HAP-1 (cell line): ENCODE results near the gene MLLT10.

Experiments used
- DNase-seq, 2 experiments: peaks; one replicate each; pipeline ENCODE4 v3.0.0-alpha.2; 2016 to 2020; ENCODE audit warnings: low spot score in 2 of 2
- H3K27me3 ChIP-seq: fragments of 250-450 bp; sonication (Bioruptor Pico); 2 replicates; pipeline ENCODE4 v1.5.1; 2020; ENCODE audit warnings: low read depth, mild to moderate bottlenecking, moderate library complexity
- H3K36me3 ChIP-seq: fragments of 250-450 bp; sonication (Bioruptor Pico); replicated peaks from 2 replicates; pipeline ENCODE4 v1.5.1; 2020; ENCODE audit warnings: mild to moderate bottlenecking
- H3K4me1 ChIP-seq: fragments of 250-450 bp; sonication (Bioruptor Pico); 2 replicates; pipeline ENCODE4 v1.5.1; 2020; ENCODE audit warnings: mild to moderate bottlenecking
- H3K4me3 ChIP-seq: fragments of 250-450 bp; sonication (Bioruptor Pico); 2 replicates; pipeline ENCODE4 v1.5.1; 2020; ENCODE audit warnings: mild to moderate bottlenecking, moderate library complexity
- H3K9me3 ChIP-seq: fragments of 250-450 bp; sonication (Bioruptor Pico); 2 replicates; pipeline ENCODE4 v1.5.1; 2020; ENCODE audit warnings: mild to moderate bottlenecking, moderate library complexity
- in situ Hi-C: fragments of 300-500 bp; cut with MboI; formaldehyde crosslinking; loops from 3 replicates; pipeline ENCODE4 v1.14.3; 2020; ENCODE audit warnings: low sequenced_read_pairs, inconsistent platforms, mixed read lengths

Gene MLLT10

DNA sequence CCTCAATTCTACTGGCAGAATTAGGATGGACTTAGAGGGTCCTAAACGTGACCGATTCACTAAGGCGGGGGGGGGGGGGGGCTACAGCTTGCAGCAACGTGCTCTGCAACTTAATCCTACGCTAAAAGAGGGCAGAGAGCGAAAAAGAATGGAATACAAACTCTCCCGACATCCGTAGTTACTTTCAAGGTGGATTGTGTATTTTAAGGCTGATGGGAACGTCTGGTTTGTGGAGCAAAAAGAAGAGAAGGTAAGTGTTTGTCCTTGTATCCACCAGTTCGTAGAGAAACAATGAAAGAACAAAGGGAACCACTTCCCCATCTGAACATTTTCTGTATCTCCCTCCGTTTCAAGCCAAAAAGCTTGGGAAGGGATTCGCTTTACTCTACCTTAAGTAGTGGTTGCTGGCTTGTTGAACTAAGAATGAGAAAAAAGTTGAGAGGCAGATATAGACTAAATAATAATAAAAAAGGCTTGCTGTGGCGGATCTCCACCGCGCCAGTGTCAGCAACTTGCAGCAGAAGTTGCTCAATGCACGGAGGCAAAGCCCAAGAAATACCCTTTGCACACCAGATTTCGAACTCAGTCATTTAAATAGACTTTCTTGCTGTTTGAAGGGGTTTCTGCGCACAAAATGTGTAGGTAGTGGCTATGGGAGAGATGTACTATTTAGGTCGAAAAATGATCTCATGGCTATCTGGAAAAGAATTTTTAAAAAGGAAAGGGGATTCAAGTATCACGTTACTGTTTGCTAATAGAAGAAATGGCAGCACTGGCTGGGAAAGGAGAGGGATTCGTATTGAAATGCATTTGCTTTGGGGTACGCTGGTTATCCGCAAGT, 9.3 kb upstream of the MLLT10 start:
- Histone ChIP-seq H3K4me3 (peak overlapping the region; percentile 42), H3K27me3 (no peaks in the 10 kb centered on the region), H3K4me1 (peaks cover 48% of the 10 kb centered on the region), H3K9me3 (no peaks in the 10 kb centered on the region), H3K36me3 (no peaks in the 10 kb centered on the region)
- in situ Hi-C loops = no loop called here
- DNase-seq = peak; percentile 44 to 60

DNA sequence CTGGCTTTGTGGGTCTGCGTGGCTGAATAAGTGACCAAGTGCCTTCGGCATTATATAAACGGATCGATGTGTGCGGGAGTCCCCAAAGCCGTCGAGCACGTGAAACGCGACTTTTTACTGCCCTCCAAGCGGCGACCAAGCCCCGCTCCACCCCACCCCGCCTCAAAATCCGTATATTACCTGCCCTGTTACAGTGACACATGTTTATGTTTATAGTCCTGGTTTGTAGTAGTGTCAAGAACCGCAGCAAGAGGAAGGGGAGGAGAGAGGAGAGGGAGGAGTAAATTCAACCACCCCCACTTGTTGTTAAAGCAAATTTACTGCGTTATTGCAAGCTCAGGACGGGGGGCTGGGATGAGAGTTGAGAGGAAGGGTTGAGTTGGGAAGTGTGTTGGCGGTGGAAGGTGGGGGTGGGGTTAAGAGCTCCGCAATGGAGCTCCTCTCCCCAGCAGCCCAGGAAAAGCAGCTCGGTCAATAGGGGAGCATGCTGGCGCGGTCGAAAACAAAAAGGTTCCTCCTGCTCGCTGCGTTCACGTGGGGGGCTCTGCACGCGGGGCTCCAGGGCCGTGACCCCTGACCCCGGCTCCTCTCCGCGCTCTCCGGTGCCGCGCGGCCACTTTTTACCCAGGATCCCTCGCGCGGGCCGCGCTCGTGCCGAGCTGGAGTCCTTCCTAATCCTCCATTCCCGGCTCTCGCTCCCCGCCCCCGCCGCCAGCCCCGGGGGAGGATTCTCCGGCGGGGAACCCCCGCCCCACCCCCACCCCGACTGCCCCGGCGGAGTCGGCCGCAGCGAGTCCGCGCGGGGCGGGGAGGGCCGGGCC, 8.5 kb upstream of the MLLT10 start, which contains the start of gene SKIDA1:
Gene SKIDA1, minus strand, starts transcription at position 316 of the 821 bp plus-strand sequence. CDS start 7,860 bp downstream, outside the sequence.
- no peaks in the 10 kb centered on the region for H3K9me3 ChIP-seq
- in situ Hi-C loops = no loop called here
- H3K4me3 ChIP-seq = peak within 1 kb of the TSS; percentile 42
- peak; percentile 94 to 96 for DNase-seq
- no peaks in the 10 kb centered on the region for H3K36me3 ChIP-seq
- H3K4me1 ChIP-seq = peaks cover 51% of the 10 kb centered on the region
- H3K27me3 ChIP-seq = no peaks in the 10 kb centered on the region

DNA sequence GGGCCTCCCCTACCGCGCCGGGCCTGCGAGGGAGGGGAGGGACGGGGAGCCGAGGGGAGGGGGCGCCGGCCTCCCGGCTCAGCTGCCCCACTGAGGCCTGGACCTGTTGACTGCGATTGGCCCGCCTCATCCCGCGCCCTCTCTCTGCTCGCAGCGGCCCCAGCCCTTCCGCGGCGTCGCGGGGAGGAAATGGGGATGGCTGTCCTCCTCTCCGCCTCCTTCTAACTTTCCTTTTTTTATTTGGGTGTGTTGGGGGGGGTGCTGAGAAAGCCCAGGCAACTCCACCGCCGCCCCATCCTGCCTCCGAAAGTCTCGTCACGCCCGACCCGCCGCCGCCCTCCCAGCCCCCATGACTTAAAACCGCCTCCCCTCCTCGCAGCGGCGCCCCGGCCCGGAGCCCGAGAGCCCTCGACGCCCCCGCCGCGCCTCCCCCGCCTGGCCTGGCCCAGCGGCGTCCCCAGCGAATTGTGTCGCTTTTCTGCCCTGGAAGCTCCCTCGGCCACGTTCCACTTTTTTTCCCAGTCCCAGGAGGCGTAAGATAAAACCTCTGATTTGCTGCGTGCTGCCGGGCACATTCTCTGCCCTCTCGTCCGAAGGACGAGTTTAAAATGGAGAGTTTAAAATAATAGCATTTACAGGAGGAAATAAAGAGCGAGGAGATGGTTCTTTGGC, 7.7 kb upstream of the MLLT10 start:
- Histone ChIP-seq H3K9me3 (no peaks in the 10 kb centered on the region), H3K4me3 (peak overlapping the region; percentile 42), H3K4me1 (peaks cover 53% of the 10 kb centered on the region), H3K36me3 (no peaks in the 10 kb centered on the region), H3K27me3 (no peaks in the 10 kb centered on the region)
- in situ Hi-C loops = no loop called here
- DNase-seq = peak; percentile 73 to 80

GRCh38 chr10:21526860-21527597, 7.0 kb upstream of the MLLT10 start:
- in situ Hi-C loops = no loop called here
- Histone ChIP-seq H3K27me3 (no peaks in the 10 kb centered on the region), H3K4me3 (peak overlapping the region; percentile 42), H3K36me3 (no peaks in the 10 kb centered on the region), H3K9me3 (no peaks in the 10 kb centered on the region), H3K4me1 (peaks cover 54% of the 10 kb centered on the region)
- peak; percentile 55 to 77 for DNase-seq

GRCh38 chr10:21527598-21528235, 6.3 kb upstream of the MLLT10 start:
- no peaks in the 10 kb centered on the region for H3K27me3 ChIP-seq
- in situ Hi-C loops = no loop called here
- peak in 1 of 2 experiments; percentile 48 for DNase-seq
- H3K4me1 ChIP-seq = peaks cover 55% of the 10 kb centered on the region
- no peaks in the 10 kb centered on the region for H3K36me3 ChIP-seq
- no peaks in the 10 kb centered on the region for H3K9me3 ChIP-seq
- peak overlapping the region; percentile 42 for H3K4me3 ChIP-seq

GRCh38 chr10:21528236-21529031, 5.6 kb upstream of the MLLT10 start:
- Histone ChIP-seq H3K9me3 (no peaks in the 10 kb centered on the region), H3K36me3 (no peaks in the 10 kb centered on the region), H3K4me3 (peak overlapping the region; percentile 42), H3K27me3 (no peaks in the 10 kb centered on the region), H3K4me1 (peaks cover 53% of the 10 kb centered on the region)
- peak in 1 of 2 experiments; percentile 50 for DNase-seq
- in situ Hi-C loops = no loop called here

- in situ Hi-C loops = no loop called here
- H3K27me3 ChIP-seq = no peaks in the 10 kb centered on the region
- no peaks in the 10 kb centered on the region for H3K9me3 ChIP-seq
- peaks cover 45% of the 10 kb centered on the region for H3K4me1 ChIP-seq
- DNase-seq = peak in 1 of 2 experiments; percentile 59
- H3K4me3 ChIP-seq = peak overlapping the region; percentile 42
- no peaks in the 10 kb centered on the region for H3K36me3 ChIP-seq
Observed at GRCh38 chr10:21529032-21529910, 4.8 kb upstream of the MLLT10 start.

- no peaks in the 10 kb centered on the region for H3K27me3 ChIP-seq
- H3K36me3 ChIP-seq = no peaks in the 10 kb centered on the region
- DNase-seq = no peak
- H3K9me3 ChIP-seq = no peaks in the 10 kb centered on the region
- in situ Hi-C loops = no loop called here
- no peak overlapping the region for H3K4me3 ChIP-seq
- peaks cover 44% of the 10 kb centered on the region for H3K4me1 ChIP-seq
Observed at GRCh38 chr10:21530168-21530567, 3.9 kb upstream of the MLLT10 start.

GRCh38 chr10:21530641-21531040, 3.4 kb upstream of the MLLT10 start:
- 0 out of 2 replicates have a peak, but pooled peaks cover 2% of the 10 kb centered on the region for H3K36me3 ChIP-seq
- no peaks in the 10 kb centered on the region for H3K27me3 ChIP-seq
- no peaks in the 10 kb centered on the region for H3K9me3 ChIP-seq
- H3K4me1 ChIP-seq = peaks cover 44% of the 10 kb centered on the region
- in situ Hi-C loops = no loop called here
- H3K4me3 ChIP-seq = no peak overlapping the region
- DNase-seq = peak in 1 of 2 experiments; percentile 36

- Histone ChIP-seq H3K27me3 (no peaks in the 10 kb centered on the region), H3K9me3 (no peaks in the 10 kb centered on the region), H3K36me3 (0 out of 2 replicates have a peak, but pooled peaks cover 2% of the 10 kb centered on the region), H3K4me3 (no peak overlapping the region), H3K4me1 (peaks cover 46% of the 10 kb centered on the region)
- in situ Hi-C loops = no loop called here
- peak in 1 of 2 experiments; percentile 42 for DNase-seq
Observed at GRCh38 chr10:21531164-21531563, 2.9 kb upstream of the MLLT10 start.

DNA sequence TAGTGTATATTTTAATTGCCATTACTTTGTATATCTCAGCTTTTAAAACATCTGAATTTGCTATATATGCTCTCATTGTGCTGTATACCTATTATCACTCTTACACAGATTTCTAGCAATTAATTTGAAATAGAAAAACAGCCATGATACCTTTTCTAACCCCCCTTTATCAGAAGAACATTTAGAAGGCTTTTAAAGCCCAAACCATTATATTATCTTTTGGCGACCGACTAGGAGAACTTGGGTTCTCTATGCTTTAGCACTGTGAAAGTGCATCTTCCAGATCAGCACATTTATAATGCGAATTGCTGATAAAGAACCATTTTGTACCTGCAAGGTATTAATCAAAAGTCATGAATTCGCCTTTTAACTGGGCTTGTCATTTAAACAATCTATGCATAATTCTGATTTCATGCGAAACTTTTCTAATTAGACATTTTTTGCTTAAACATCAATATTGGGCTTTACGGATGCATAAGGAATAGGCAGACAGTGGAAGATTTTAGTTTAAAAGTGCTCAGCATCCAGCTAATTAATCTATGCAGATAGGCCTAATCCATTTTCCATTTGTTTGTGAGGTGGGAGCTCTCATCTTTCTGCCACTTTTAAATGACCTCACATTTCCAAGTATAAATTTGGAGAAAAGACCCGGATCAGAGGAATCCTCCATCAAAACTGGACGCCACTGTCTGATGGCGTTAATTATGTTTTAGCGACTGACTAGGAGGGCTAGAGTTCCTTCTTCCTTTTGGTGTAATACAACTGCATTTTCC, 1.2 kb upstream of the MLLT10 start:
- H3K27me3 ChIP-seq = no peaks in the 10 kb centered on the region
- in situ Hi-C loops = no loop called here
- DNase-seq = no peak
- H3K4me3 ChIP-seq = peak overlapping the region; percentile 37
- H3K36me3 ChIP-seq = peaks cover 12% of the 10 kb centered on the region; the same call in 1 of the 2 replicates
- H3K9me3 ChIP-seq = no peaks in the 10 kb centered on the region
- H3K4me1 ChIP-seq = peaks cover 43% of the 10 kb centered on the region
